ENCODE data around the gene OR8B12. TPM values are rescaled to one million over a fixed set of nuclear protein-coding genes. Genes with fewer than 3 reads are reported as not detected.

OR8B12 gene, protein sequence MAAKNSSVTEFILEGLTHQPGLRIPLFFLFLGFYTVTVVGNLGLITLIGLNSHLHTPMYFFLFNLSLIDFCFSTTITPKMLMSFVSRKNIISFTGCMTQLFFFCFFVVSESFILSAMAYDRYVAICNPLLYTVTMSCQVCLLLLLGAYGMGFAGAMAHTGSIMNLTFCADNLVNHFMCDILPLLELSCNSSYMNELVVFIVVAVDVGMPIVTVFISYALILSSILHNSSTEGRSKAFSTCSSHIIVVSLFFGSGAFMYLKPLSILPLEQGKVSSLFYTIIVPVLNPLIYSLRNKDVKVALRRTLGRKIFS
- not detected for total RNA-seq

DNA sequence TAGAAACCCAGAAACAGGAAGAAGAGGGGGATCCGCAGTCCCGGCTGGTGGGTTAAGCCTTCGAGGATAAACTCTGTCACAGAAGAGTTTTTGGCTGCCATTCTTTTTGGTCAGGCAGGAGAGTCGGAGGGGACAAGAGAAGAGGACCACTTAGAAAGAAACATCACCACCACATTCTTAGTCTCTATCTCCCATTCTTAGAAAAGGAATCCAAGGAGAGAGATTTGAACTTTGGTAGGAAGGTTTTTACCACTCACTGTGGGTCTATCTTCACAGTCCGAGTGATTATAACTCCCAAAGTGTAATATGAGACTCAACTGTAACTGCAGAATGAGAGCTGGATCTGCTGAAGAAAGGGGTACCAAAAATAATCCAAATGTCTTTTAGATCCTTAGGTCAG is at the start of gene OR8B12:
Gene OR8B12, minus strand, starts transcription at position 101 of the 400 bp plus-strand sequence. Its CDS starts 0 bp downstream, at position 101.
- Histone ChIP-seq H3K4me3 (ENCODE audit: low read length in 3 of 3) (no peak within 1 kb of the TSS), H3K36me3 (ENCODE audit: control insufficient read depth in 3 of 3, insufficient read depth in 3 of 3, low read length in 3 of 3) (no peaks in the 10 kb centered on the region), H3K27ac (ENCODE audit: low read depth, low read length) (no peak within 1 kb of the TSS), H3K27me3 (ENCODE audit: control insufficient read depth in 3 of 3, insufficient read depth in 3 of 3, low read length in 3 of 3) (no peaks in the 10 kb centered on the region), H3K9me3 (ENCODE audit: control insufficient read depth in 3 of 3, low read length in 3 of 3) (no peaks in the 10 kb centered on the region), H3K4me1 (ENCODE audit: control insufficient read depth in 3 of 3, insufficient read depth in 3 of 3, low read length in 3 of 3) (no peaks in the 10 kb centered on the region), H3K9ac (ENCODE audit: low read depth in 1 of 3, low read length in 3 of 3) (no peak within 1 kb of the TSS)

DNA sequence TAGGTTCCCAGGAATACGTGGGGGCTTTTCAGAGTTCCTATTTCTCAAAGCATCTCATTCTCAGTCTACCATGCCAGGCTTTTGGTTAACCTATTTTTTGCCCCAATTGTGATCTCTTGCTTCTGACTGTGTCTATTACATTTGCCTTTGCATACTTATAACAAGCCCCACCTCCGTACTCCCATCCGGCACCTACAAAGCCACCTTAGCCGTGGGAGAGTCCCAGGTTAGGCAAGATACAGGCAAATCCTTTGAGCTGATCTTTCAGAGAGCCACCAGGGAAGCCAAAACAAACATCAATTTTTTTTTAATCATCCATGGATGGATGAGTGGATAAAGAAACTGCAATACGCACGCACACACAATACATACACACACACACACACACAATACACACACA is 49.2 kb upstream of the OR8B12 start:
- H3K9me3 ChIP-seq (ENCODE audit: control insufficient read depth in 3 of 3, low read length in 3 of 3) = no peaks in the 10 kb centered on the region
- H3K9ac ChIP-seq (ENCODE audit: low read depth in 1 of 3, low read length in 3 of 3) = no peak overlapping the region
- no peak overlapping the region for H3K4me3 ChIP-seq (ENCODE audit: low read length in 3 of 3)
- no peak overlapping the region for H3K27ac ChIP-seq (ENCODE audit: low read depth, low read length)
- no peaks in the 10 kb centered on the region for H3K4me1 ChIP-seq (ENCODE audit: control insufficient read depth in 3 of 3, insufficient read depth in 3 of 3, low read length in 3 of 3)
- H3K27me3 ChIP-seq (ENCODE audit: control insufficient read depth in 3 of 3, insufficient read depth in 3 of 3, low read length in 3 of 3) = peaks cover 0 to 3% (median 0%) of the 10 kb centered on the region in 3 donors
- H3K36me3 ChIP-seq (ENCODE audit: control insufficient read depth in 3 of 3, insufficient read depth in 3 of 3, low read length in 3 of 3) = no peaks in the 10 kb centered on the region

DNA sequence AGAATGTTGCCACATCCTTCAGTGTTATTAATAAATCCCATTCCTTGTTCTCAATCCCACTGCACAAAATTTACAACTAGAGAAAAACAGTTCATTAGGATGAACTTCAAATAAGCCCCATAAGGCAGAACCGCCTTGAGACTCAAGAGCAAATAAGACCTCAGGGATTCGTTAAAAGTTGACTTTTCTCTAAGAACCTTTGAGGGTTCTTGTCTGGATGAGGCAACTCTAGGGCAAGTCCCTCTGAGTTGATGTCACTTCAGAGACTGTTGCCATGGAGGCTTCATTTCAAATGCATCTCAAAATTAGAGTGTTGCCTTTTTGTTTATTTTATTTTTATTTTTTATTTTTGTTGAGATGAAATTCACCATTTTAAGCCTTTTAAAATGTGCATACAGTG is 48.0 kb upstream of the OR8B12 start:
- H3K36me3 ChIP-seq (ENCODE audit: control insufficient read depth in 3 of 3, insufficient read depth in 3 of 3, low read length in 3 of 3) = no peaks in the 10 kb centered on the region
- H3K9ac ChIP-seq (ENCODE audit: low read depth in 1 of 3, low read length in 3 of 3) = no peak overlapping the region
- H3K27ac ChIP-seq (ENCODE audit: low read depth, low read length) = no peak overlapping the region
- no peak overlapping the region for H3K4me3 ChIP-seq (ENCODE audit: low read length in 3 of 3)
- H3K9me3 ChIP-seq (ENCODE audit: control insufficient read depth in 3 of 3, low read length in 3 of 3) = no peaks in the 10 kb centered on the region
- H3K4me1 ChIP-seq (ENCODE audit: control insufficient read depth in 3 of 3, insufficient read depth in 3 of 3, low read length in 3 of 3) = no peaks in the 10 kb centered on the region
- no peaks in the 10 kb centered on the region for H3K27me3 ChIP-seq (ENCODE audit: control insufficient read depth in 3 of 3, insufficient read depth in 3 of 3, low read length in 3 of 3)

DNA sequence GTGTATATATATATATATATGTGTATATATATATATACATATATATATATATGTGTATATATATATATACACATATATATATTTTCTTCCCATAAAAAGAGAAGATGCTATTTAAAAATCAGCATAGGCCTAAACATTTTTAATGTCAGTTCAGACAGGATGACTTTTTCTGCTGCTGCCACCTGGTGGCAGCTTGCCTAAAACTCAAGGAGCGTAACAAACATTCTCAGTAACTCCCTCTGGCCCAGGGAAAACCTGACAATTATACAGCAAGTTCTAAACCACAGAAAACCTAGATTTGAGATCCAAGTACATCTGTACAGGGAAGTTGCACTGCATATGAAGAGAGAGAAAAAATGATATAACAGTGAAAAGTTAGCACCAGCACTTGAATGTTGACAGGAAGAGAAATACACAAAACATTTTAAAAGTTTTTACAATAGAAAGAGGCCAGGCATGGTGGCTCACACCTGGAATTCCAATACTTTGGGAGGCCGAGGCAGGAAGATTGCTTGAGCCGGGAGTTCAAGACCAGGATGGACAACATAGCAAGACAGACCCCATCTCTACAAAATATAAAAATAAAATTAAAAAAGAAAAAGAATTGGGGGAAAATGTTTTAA is 42.9 kb upstream of the OR8B12 start:
- H3K9me3 ChIP-seq (ENCODE audit: control insufficient read depth in 3 of 3, low read length in 3 of 3) = no peaks in the 10 kb centered on the region
- no peak overlapping the region for H3K27ac ChIP-seq (ENCODE audit: low read depth, low read length)
- no peaks in the 10 kb centered on the region for H3K4me1 ChIP-seq (ENCODE audit: control insufficient read depth in 3 of 3, insufficient read depth in 3 of 3, low read length in 3 of 3)
- no peaks in the 10 kb centered on the region for H3K36me3 ChIP-seq (ENCODE audit: control insufficient read depth in 3 of 3, insufficient read depth in 3 of 3, low read length in 3 of 3)
- peaks cover 0 to 3% (median 0%) of the 10 kb centered on the region in 3 donors for H3K27me3 ChIP-seq (ENCODE audit: control insufficient read depth in 3 of 3, insufficient read depth in 3 of 3, low read length in 3 of 3)
- H3K4me3 ChIP-seq (ENCODE audit: low read length in 3 of 3) = no peak overlapping the region
- H3K9ac ChIP-seq (ENCODE audit: low read depth in 1 of 3, low read length in 3 of 3) = no peak overlapping the region

DNA sequence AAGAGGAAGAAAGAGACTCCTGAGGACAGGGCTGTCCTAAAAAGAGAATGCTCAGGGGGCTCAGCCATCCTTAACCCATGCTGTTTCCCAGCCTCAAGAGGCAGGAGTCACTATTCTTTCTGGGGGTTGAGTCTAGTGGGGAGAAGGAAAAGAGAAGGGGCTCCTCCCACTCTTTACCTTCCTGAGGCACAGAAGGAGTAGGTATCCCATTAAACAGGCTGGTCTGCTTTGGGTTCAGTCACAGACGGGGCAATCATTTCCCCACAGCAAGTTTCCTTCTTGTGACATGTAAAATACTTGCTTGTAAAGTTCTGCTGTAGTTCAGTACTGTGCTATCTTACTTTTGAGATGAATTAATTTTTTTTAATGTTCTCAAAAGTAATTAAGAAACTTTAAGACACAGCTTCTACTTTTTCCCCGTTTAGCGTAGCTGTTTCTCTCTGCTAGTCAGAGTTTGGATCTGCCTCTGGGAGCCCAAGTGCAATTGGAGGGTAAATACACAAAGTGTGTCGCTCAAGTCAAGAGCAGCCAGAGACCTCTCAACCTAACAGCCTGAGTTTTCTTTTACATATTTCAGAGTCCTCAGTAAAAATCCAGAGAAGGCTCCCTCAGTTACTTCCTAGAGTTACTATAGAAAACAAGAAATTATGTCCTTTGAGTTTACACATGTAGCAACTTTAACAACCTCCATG is 41.4 kb upstream of the OR8B12 start:
- Histone ChIP-seq H3K9ac (ENCODE audit: low read depth in 1 of 3, low read length in 3 of 3) (no peak overlapping the region), H3K9me3 (ENCODE audit: control insufficient read depth in 3 of 3, low read length in 3 of 3) (no peaks in the 10 kb centered on the region), H3K36me3 (ENCODE audit: control insufficient read depth in 3 of 3, insufficient read depth in 3 of 3, low read length in 3 of 3) (no peaks in the 10 kb centered on the region), H3K4me1 (ENCODE audit: control insufficient read depth in 3 of 3, insufficient read depth in 3 of 3, low read length in 3 of 3) (no peaks in the 10 kb centered on the region), H3K27ac (ENCODE audit: low read depth, low read length) (no peak overlapping the region), H3K27me3 (ENCODE audit: control insufficient read depth in 3 of 3, insufficient read depth in 3 of 3, low read length in 3 of 3) (peaks cover 0 to 3% (median 0%) of the 10 kb centered on the region in 3 donors), H3K4me3 (ENCODE audit: low read length in 3 of 3) (no peak overlapping the region)

DNA sequence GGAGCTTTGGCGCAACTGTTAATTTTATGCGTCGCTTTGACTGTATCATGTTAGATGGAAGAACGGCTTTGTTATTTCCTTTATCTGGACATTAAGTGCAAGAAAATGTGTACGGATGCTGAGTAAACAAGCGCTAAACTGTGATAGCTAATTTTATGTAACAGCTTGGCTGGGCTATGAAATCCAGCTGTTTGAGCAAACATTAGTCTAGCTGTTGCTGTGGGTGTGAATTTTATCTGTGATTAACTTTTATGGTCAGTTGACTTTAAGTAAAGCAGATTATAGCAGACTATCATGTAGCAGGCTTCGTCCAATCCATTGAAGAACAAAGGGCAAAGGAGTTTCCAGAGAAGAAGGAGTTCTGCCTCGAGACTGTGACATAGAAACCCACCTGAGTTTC is 40.3 kb upstream of the OR8B12 start:
- peaks cover 0 to 3% (median 0%) of the 10 kb centered on the region in 3 donors for H3K27me3 ChIP-seq (ENCODE audit: control insufficient read depth in 3 of 3, insufficient read depth in 3 of 3, low read length in 3 of 3)
- no peaks in the 10 kb centered on the region for H3K9me3 ChIP-seq (ENCODE audit: control insufficient read depth in 3 of 3, low read length in 3 of 3)
- H3K36me3 ChIP-seq (ENCODE audit: control insufficient read depth in 3 of 3, insufficient read depth in 3 of 3, low read length in 3 of 3) = no peaks in the 10 kb centered on the region
- no peaks in the 10 kb centered on the region for H3K4me1 ChIP-seq (ENCODE audit: control insufficient read depth in 3 of 3, insufficient read depth in 3 of 3, low read length in 3 of 3)
- H3K27ac ChIP-seq (ENCODE audit: low read depth, low read length) = no peak overlapping the region
- no peak overlapping the region for H3K4me3 ChIP-seq (ENCODE audit: low read length in 3 of 3)
- H3K9ac ChIP-seq (ENCODE audit: low read depth in 1 of 3, low read length in 3 of 3) = no peak overlapping the region

DNA sequence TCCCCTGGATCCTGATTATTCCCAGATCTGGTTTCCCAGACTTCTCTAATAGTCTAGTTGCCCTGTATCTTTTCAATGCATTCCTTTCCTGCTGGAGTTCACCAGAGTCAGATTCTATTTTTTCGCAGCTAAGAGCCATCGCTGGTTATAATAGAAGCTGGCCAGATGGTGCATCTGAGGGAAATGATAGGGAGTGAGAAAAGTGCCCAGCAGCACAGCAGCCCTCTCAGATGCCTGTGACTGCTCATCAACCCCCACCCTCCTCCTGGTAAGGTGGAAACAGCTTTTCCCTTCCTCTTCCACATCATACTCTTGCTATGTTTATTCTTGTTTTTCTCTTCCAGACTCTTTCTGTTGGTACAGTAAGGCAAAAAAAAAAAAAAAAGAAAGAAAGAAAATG is 39.1 kb upstream of the OR8B12 start:
- no peaks in the 10 kb centered on the region for H3K9me3 ChIP-seq (ENCODE audit: control insufficient read depth in 3 of 3, low read length in 3 of 3)
- H3K27ac ChIP-seq (ENCODE audit: low read depth, low read length) = no peak overlapping the region
- H3K9ac ChIP-seq (ENCODE audit: low read depth in 1 of 3, low read length in 3 of 3) = no peak overlapping the region
- H3K4me1 ChIP-seq (ENCODE audit: control insufficient read depth in 3 of 3, insufficient read depth in 3 of 3, low read length in 3 of 3) = peaks cover 0 to 5% (median 0%) of the 10 kb centered on the region in 3 donors
- no peaks in the 10 kb centered on the region for H3K36me3 ChIP-seq (ENCODE audit: control insufficient read depth in 3 of 3, insufficient read depth in 3 of 3, low read length in 3 of 3)
- H3K4me3 ChIP-seq (ENCODE audit: low read length in 3 of 3) = no peak overlapping the region
- peaks cover 0 to 3% (median 0%) of the 10 kb centered on the region in 3 donors for H3K27me3 ChIP-seq (ENCODE audit: control insufficient read depth in 3 of 3, insufficient read depth in 3 of 3, low read length in 3 of 3)

DNA sequence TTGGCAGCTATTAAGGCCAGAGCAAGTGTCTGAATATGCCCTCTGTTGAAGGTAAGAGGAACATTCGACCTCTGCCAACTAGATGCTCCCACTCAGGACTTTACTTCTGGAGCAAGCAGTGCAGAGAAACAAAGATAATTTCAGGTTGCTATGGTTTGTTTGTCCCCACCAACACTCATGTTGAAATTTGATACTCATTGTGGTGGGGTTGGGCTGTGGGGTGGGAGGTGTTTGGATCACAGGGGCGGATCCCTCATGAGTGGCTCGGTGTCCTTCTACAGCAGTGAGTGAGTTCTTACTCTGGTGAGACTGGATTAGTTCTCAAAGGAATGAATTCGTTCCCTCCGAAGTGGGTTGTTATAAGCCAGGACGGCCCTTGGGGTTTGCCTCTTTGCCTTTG is 38.4 kb upstream of the OR8B12 start:
- no peaks in the 10 kb centered on the region for H3K36me3 ChIP-seq (ENCODE audit: control insufficient read depth in 3 of 3, insufficient read depth in 3 of 3, low read length in 3 of 3)
- no peak overlapping the region for H3K9ac ChIP-seq (ENCODE audit: low read depth in 1 of 3, low read length in 3 of 3)
- peaks cover 0 to 6% (median 0%) of the 10 kb centered on the region in 3 donors for H3K4me1 ChIP-seq (ENCODE audit: control insufficient read depth in 3 of 3, insufficient read depth in 3 of 3, low read length in 3 of 3)
- no peaks in the 10 kb centered on the region for H3K9me3 ChIP-seq (ENCODE audit: control insufficient read depth in 3 of 3, low read length in 3 of 3)
- H3K4me3 ChIP-seq (ENCODE audit: low read length in 3 of 3) = no peak overlapping the region
- no peak overlapping the region for H3K27ac ChIP-seq (ENCODE audit: low read depth, low read length)
- H3K27me3 ChIP-seq (ENCODE audit: control insufficient read depth in 3 of 3, insufficient read depth in 3 of 3, low read length in 3 of 3) = peaks cover 0 to 3% (median 0%) of the 10 kb centered on the region in 3 donors

DNA sequence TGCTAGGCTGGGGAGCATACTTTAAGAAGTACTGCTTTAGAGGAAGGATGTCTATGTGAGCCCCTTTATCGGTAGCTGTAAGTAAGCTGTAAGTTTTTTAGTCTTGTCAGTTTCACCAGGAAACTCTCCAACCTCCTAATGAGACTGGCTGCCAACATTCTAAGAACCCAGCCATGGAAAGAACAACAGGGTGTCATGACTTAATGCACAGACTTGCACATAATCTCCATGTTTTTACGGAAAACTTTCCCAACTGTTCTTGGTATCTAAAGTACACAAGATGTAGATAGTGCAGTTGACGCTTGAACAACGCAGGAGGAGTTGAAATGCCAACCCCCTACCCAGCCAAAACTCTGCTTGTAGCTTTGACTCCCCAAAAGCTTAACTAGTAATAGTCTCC is 35.3 kb upstream of the OR8B12 start:
- peaks cover 0 to 6% (median 0%) of the 10 kb centered on the region in 3 donors for H3K4me1 ChIP-seq (ENCODE audit: control insufficient read depth in 3 of 3, insufficient read depth in 3 of 3, low read length in 3 of 3)
- no peaks in the 10 kb centered on the region for H3K27me3 ChIP-seq (ENCODE audit: control insufficient read depth in 3 of 3, insufficient read depth in 3 of 3, low read length in 3 of 3)
- no peaks in the 10 kb centered on the region for H3K36me3 ChIP-seq (ENCODE audit: control insufficient read depth in 3 of 3, insufficient read depth in 3 of 3, low read length in 3 of 3)
- H3K27ac ChIP-seq (ENCODE audit: low read depth, low read length) = no peak overlapping the region
- H3K9me3 ChIP-seq (ENCODE audit: control insufficient read depth in 3 of 3, low read length in 3 of 3) = peaks cover 0 to 3% (median 0%) of the 10 kb centered on the region in 3 donors
- no peak overlapping the region for H3K4me3 ChIP-seq (ENCODE audit: low read length in 3 of 3)
- H3K9ac ChIP-seq (ENCODE audit: low read depth in 1 of 3, low read length in 3 of 3) = no peak overlapping the region
